Activated CD8-positive, alpha-beta memory T cell treated with anti-CD3 and anti-CD28 coated beads, Interleukin-2, amount 50 U/mL, for 48 hours (primary cell): ENCODE measurements around the gene LTB4R.

Experiments
- DNase-seq: peaks from one replicate; pipeline ENCODE4 v3.0.0-alpha.2; 2020

The LTB4R gene

GRCh38 chr14:24279301-24280186 lies 31.8 kb upstream of the LTB4R start:
- peak; percentile 66 for DNase-seq

DNA sequence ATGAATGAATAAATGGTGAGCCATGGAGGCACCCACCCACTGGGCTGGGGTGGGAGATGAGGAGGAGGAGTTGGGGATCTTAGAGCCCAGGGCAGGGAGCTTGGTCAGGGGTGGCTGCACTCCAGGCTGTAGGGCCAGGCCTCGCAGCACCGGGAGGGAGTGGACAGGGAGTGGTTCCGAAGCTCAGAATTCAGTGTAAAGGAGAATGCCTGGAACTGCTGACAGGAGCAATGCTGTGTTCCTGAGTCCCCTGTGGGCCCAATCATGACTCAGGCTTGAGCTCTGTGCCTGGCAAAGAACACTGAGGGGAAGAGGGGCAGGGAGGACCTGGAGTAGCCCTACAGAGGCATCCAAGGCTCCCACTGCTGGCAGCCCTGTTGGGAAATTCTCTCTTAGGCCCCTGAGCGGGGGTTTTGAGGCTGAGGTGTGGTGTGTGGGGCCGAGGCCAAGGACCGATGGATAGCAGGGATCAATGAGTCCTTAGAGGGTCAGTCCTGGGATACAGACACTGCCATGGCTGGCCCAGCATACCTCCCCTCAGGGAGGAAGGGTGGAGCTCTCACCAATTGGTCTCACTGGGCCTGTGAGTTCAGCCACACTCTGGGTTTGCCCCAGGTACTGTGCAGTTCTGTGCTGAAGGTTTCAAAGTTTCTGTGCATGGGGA lies 30.4 kb upstream of the LTB4R start:
- DNase-seq, result no peak

GRCh38 chr14:24281636-24282035 lies 29.7 kb upstream of the LTB4R start:
- no peak for DNase-seq

GRCh38 chr14:24282736-24283135 lies 28.6 kb upstream of the LTB4R start:
- no peak for DNase-seq

DNA sequence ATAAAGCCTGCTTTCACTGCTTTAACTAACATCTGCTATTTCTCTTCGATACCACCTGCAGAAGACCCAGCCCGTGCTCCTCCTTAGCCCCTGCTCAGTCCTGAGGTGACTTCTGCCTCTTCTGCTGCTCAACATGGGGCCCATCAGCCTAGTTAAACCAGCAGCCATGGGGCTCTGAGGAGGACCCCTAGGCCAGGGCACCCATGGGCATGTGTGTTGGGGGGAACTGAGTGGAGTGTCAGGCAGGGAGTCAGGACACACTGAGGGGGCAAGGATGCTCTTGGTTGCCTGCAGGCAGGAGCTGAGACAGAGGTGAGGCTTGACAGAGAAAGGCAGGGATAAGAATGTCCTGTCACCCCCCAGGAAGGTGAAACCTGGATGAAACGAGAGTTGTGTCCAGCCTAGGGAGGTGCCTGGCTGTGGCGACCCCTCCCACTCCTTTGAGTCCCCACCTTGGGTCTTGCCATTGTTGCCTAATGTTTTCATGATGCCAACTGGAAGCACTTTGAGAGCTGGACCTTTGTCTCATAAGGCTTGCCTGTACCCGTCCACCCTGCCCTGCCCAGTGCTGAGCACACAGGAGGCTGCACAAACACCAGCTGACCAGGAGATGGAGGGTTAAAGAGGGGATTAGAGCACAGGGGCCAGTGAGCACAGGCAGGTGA lies 27.4 kb upstream of the LTB4R start:
- DNase-seq, result no peak

DNA sequence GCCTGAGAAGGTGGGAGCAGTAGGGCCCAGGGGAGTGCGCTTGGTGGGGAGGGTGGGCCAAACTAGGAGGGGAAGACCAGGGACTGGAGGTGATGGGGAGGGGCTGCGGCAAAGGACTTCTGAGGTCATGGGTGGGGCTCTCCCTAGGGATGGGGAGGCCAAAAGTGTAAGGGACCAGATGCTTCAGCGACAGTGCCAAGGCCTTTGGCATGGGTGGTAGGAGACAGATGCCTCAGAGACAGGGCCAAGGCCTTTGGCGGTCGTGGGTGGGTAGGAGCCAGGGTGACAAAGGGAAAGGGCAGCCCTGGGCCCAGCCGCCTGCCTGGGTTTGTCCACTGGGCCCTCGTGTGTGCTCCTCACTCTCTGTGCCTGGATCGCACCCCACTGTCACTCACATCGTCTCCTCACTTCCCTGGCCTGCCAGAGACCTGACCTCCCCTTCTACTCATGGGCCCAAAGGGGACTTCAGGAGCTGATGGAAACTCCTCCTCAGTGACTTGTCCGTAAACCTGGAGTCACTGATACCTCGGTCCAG lies 26.7 kb upstream of the LTB4R start:
- DNase-seq, result no peak

GRCh38 chr14:24285351-24285750 lies 26.0 kb upstream of the LTB4R start:
- DNase-seq, result no peak

DNA sequence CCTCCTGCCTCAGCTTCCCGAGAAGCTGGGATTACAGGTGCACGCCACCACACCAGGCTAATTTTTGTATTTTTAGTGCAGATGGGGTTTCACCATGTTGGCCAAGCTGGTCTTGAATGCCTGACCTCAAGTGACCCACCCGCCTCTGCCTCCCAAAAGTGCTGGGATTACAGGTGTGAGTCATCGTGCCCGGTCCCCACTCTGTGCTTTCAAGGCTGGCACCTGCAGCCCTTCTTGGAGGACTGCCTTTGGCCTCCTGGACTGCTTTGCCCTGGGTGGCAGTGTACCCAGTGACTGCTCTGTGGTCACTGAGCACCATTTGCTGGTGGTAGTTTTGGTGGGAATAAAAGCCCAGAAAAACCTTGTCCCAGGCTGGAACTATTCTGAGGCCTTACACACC lies 24.3 kb upstream of the LTB4R start:
- DNase-seq, result no peak

DNA sequence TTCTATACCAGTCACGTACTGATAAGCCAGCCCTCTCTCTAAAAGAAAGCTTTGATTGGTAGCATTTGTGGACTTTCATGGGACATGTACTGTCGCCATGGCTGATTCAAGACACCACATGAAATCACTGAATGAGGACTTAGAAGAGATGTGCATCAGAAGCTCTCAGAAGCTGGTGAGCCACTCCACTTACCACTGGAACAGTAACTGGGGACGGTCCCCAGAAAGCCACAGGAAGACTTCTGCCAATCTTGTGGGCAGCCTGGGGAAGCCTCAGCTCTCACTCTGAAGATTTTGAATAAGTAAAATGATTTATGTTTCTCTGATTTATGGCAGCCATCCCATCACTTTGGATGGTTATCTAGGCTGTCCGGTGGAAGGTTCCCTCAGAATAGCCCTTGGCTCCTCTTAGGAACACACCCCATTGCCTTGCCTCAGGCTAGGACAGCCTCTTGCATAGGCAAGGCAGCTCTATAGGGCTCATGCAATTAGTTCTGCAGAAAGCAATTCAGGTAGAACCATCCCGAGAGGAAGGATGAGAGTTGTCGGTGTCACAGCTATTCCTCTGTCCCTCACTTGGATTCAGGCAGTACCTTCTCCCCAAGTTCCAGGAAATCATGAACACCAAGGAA lies 21.5 kb upstream of the LTB4R start:
- peak; percentile 78 for DNase-seq

GRCh38 chr14:24290746-24291145 lies 20.6 kb upstream of the LTB4R start:
- no peak for DNase-seq

- DNase-seq, result no peak
Observed at GRCh38 chr14:24291446-24292117, 19.7 kb upstream of the LTB4R start.

DNA sequence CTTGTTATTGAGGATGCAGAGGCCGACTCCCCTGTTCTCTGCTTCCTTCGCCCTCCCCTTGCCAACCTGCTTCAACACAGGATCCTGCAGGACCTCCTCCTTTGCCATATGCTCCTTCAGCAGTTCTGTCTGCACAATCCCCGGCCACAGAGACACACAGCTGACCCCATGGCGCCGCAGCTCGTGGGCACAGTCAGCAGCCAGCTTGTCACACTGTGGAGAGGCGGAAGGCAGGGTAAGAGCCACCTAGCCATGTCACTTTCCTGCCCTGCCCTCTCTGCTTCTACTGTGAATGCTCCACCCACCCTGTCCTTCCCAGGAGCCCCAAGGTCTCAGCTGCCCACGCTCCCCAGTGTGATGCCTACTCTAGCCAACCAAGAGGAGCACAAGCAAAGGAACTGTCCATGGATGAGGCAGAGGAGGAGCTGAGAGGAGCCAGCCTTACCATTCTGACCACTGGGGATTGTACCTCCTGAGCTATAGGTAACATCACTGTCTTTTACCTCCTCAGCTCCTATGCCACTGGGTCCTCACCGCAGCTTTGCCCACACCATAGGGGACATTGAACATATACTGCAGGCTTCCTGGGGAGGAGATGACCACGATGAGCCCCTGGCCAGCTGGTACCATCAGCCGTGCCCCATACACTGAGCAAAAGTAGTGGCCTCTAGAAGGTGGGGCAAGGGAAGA lies 19.0 kb upstream of the LTB4R start:
- no peak for DNase-seq

GRCh38 chr14:24293525-24293924 lies 17.8 kb upstream of the LTB4R start:
- no peak for DNase-seq

- peak; percentile 77 for DNase-seq
Observed at GRCh38 chr14:24296341-24297157, 14.8 kb upstream of the LTB4R start.

- no peak for DNase-seq
Observed at GRCh38 chr14:24297190-24297964, 13.9 kb upstream of the LTB4R start.

DNA sequence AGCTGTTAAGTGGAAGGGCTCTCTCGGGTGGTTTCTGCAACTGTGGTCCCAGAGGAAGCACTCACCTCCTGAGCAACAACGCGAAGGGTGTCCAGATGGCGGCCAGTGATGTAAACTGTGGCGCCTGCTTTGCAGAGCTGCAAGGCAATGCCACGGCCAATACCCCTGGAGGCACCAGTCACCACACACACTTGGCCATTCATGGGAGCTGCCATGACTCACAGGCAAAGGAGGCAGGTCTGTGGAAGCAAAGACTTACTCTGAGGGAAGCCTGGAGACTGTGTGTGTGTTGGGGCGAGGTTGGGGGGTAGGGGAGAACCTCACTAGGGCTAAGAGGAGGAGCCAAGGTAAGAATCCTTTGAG lies 12.4 kb upstream of the LTB4R start:
- no peak for DNase-seq

DNA sequence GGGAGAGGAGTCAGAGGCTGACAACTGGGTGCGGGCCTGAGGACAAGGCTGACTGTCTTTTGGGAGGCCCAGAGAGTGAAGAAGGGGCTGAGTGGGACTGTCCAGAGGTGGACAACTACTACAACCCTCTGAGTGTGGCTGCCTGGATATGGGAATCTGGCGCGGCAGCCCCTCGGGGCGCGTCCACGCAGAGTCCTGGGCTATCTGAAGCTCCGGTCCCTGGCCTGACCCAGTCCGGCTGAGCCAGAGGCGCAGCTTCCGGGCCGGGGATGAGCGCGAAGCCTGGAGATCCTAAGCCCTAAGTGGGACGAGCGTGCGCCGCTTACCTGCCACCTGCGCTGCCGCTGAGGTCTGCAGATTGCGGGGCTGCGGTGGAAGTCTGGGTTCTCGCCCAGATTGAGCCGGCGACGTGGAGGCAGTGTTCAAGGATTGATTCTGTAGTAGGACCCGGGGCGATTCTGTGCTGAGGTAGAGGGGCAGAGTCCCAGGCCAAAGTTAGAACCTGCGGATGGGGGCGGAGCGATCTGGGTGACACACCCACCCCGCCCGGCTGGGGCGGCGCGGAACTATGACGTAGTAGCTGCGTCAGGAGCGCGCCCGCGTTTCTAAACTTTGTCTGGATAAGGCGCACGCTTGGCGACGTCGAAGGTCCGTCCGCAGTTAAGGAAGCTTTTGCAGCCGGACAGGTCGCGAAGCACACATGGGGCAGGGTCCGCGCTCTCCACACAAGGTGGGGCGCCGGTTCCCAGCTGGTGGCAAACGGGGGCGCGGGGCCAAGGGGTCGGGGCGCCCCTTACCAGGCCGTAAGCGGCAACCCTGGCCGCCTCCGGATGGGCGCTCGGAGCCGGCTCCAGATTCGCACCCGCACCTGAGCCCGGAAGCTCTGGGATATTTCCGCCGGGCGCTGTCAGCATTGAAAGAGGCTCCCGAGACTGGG lies 11.8 kb upstream of the LTB4R start, which contains the start of the genes DHRS1 and NOP9:
Gene DHRS1 (minus strand): TSS at position 526 of the 937 bp plus-strand sequence. CDS start 674 bp downstream, outside the sequence.
Gene NOP9 (plus strand): TSS at position 596 of the 937 bp plus-strand sequence. CDS start 105 bp downstream, at position 701.
- DNase-seq, result peak; percentile 99

DNA sequence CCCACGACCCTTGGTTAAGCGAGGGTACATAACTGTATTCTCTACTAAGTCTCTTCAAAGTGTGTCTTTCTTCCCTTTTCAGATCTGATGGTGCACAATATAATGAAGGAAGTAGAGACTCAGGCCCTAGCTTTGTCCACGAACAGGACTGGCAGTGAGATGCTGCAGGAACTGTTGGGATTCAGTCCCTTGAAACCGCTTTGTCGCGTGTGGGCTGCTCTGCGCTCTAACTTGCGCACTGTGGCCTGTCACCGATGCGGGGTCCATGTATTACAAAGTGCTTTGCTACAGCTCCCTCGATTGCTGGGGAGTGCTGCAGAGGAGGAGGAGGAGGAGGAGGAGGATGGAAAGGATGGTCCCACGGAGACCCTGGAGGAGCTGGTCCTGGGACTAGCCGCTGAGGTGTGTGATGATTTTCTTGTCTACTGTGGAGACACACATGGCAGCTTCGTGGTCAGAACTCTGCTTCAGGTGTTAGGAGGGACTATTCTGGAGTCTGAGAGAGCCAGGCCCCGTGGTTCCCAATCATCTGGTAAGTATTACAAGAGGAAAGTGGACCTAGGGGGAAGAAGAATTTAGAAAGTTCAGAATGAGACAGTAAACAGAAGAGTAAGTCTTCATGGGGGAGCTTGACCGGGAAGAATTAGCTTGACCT lies 10.8 kb upstream of the LTB4R start:
- DNase-seq, result no peak
